H1 (cell line): Measurements from ENCODE around the gene HINT1. TPM values are rescaled to one million over a fixed set of nuclear protein-coding genes. Genes with fewer than 3 reads are reported as not detected.

Experiments used
- GTF2F1 ChIP-seq: IDR thresholded peaks from 2 replicates; pipeline ENCODE4 v1.6.1; 2012; ENCODE audit warnings: low read depth, low read length, improper control_type of control experiment, borderline replicate concordance
- JUND ChIP-seq: IDR thresholded peaks from 2 replicates; pipeline ENCODE4 v1.6.1; 2011; ENCODE audit warnings: mild to moderate bottlenecking, improper control_type of control experiment, low read length
- KDM1A ChIP-seq: fragments of 200-600, 300-600 bp; sonication (generic); IDR thresholded peaks from 2 replicates; pipeline ENCODE4 v1.7.1; 2016; ENCODE audit warnings: mild to moderate bottlenecking, low read length, borderline replicate concordance
- NANOG ChIP-seq: IDR thresholded peaks from 2 replicates; pipeline ENCODE4 v1.6.1; 2011; ENCODE audit warnings: low read length, low read depth, mild to moderate bottlenecking, inconsistent platforms; ENCODE audit not compliant: insufficient read depth, poor library complexity, severe bottlenecking
- POLR2A ChIP-seq, 2 experiments: IDR thresholded peaks; 1 replicate in 1 of 2; 2 replicates in 1 of 2; pipeline ENCODE4 v1.6.1; 2011; ENCODE audit warnings: low read depth in 2 of 2, low read length in 2 of 2, mild to moderate bottlenecking in 2 of 2; ENCODE audit errors: control extremely low read depth in 1 of 2
- RAD21 ChIP-seq, 2 experiments: IDR thresholded peaks in 1 of 2; conservative IDR thresholded peaks in 1 of 2; 2 replicates each; pipeline ENCODE4 v1.6.1; 2011; ENCODE audit warnings: low read depth in 2 of 2, low read length in 2 of 2, improper control_type of control experiment in 1 of 2, inconsistent platforms in 1 of 2, mild to moderate bottlenecking in 1 of 2, moderate library complexity in 1 of 2
- RFX5 ChIP-seq: IDR thresholded peaks from 2 replicates; pipeline ENCODE4 v1.6.1; 2011; ENCODE audit warnings: low read depth, low read length, improper control_type of control experiment, borderline replicate concordance
- SIRT6 ChIP-seq: IDR thresholded peaks from one replicate; pipeline ENCODE4 v1.7.1; 2012; ENCODE audit warnings: low read length, inconsistent platforms
- SP1 ChIP-seq: IDR thresholded peaks from 2 replicates; pipeline ENCODE4 v1.6.1; 2011; ENCODE audit warnings: low read depth, low read length
- SP2 ChIP-seq: IDR thresholded peaks from 2 replicates; pipeline ENCODE4 v1.6.1; 2012; ENCODE audit warnings: mild to moderate bottlenecking, low read length, inconsistent platforms
- TAF1 ChIP-seq: IDR thresholded peaks from 2 replicates; pipeline ENCODE4 v1.6.1; 2011; ENCODE audit warnings: mild to moderate bottlenecking, low read depth, low read length
- polyA plus RNA-seq, 7 experiments: library from polyadenylated mRNA; depleted of rRNA in 3 of 7; stranded (reverse) in 5 of 7; unstranded in 2 of 7; fragments of >200 nt in 5 of 7; fragments of 200-250 nt in 2 of 7; gene quantifications; 1 replicate in 5 of 7; 2 replicates in 1 of 7; 4 replicates in 1 of 7; pipeline versions ENCODE4 v1.2.1 to v1.2.3, GENCODE V29; 2011 to 2013; ENCODE audit warnings: missing spikeins in 2 of 7, mixed read lengths in 2 of 7
- total RNA-seq: library from RNA; stranded (reverse); fragmentation: NEBNext Ultra II Directional; extraction: Animal tissue kit (Norgen Biotek cat#: 25700); gene quantifications from 2 replicates; pipeline ENCODE4 v1.2.1, GENCODE V29; 2021
- TF ChIP-seq, protein P1 (sequence below): fragments of 300-600 bp; sonication (generic); IDR thresholded peaks from 2 replicates; pipeline ENCODE4 v1.7.1; 2012; ENCODE audit warnings: low read length, moderate library complexity, mild to moderate bottlenecking, inconsistent platforms; ENCODE audit not compliant: insufficient replicate concordance
- TF ChIP-seq, protein P2 (sequence below): IDR thresholded peaks from 2 replicates; pipeline ENCODE4 v1.6.1; 2012; ENCODE audit warnings: inconsistent platforms

Gene HINT1
- total and polyA plus RNA-seq, 2 of the 8 experiments (the other 6 are each of a cell fraction or from before 2014, with no cell fraction given): 230 to 479 TPM

DNA sequence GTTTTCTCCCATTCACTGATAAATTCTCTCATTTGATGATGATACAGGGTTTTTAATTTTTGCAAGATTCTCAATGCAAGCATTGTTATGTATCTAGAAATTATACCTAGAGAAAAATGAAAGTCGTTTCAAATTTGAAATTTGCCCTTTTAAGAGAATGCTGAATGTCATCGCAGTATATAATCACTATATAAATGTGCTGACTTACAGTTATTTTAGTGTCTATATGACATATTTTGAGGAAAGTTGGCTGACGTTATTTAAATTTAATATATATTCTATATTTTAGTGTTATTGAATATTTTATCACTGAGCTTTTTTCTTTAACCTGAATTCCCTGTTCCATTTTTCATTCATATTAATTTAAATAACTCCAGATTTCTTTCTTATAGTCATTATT is 35.5 kb upstream of the HINT1 start (continued):
- TF ChIP-seq, protein P1, sequence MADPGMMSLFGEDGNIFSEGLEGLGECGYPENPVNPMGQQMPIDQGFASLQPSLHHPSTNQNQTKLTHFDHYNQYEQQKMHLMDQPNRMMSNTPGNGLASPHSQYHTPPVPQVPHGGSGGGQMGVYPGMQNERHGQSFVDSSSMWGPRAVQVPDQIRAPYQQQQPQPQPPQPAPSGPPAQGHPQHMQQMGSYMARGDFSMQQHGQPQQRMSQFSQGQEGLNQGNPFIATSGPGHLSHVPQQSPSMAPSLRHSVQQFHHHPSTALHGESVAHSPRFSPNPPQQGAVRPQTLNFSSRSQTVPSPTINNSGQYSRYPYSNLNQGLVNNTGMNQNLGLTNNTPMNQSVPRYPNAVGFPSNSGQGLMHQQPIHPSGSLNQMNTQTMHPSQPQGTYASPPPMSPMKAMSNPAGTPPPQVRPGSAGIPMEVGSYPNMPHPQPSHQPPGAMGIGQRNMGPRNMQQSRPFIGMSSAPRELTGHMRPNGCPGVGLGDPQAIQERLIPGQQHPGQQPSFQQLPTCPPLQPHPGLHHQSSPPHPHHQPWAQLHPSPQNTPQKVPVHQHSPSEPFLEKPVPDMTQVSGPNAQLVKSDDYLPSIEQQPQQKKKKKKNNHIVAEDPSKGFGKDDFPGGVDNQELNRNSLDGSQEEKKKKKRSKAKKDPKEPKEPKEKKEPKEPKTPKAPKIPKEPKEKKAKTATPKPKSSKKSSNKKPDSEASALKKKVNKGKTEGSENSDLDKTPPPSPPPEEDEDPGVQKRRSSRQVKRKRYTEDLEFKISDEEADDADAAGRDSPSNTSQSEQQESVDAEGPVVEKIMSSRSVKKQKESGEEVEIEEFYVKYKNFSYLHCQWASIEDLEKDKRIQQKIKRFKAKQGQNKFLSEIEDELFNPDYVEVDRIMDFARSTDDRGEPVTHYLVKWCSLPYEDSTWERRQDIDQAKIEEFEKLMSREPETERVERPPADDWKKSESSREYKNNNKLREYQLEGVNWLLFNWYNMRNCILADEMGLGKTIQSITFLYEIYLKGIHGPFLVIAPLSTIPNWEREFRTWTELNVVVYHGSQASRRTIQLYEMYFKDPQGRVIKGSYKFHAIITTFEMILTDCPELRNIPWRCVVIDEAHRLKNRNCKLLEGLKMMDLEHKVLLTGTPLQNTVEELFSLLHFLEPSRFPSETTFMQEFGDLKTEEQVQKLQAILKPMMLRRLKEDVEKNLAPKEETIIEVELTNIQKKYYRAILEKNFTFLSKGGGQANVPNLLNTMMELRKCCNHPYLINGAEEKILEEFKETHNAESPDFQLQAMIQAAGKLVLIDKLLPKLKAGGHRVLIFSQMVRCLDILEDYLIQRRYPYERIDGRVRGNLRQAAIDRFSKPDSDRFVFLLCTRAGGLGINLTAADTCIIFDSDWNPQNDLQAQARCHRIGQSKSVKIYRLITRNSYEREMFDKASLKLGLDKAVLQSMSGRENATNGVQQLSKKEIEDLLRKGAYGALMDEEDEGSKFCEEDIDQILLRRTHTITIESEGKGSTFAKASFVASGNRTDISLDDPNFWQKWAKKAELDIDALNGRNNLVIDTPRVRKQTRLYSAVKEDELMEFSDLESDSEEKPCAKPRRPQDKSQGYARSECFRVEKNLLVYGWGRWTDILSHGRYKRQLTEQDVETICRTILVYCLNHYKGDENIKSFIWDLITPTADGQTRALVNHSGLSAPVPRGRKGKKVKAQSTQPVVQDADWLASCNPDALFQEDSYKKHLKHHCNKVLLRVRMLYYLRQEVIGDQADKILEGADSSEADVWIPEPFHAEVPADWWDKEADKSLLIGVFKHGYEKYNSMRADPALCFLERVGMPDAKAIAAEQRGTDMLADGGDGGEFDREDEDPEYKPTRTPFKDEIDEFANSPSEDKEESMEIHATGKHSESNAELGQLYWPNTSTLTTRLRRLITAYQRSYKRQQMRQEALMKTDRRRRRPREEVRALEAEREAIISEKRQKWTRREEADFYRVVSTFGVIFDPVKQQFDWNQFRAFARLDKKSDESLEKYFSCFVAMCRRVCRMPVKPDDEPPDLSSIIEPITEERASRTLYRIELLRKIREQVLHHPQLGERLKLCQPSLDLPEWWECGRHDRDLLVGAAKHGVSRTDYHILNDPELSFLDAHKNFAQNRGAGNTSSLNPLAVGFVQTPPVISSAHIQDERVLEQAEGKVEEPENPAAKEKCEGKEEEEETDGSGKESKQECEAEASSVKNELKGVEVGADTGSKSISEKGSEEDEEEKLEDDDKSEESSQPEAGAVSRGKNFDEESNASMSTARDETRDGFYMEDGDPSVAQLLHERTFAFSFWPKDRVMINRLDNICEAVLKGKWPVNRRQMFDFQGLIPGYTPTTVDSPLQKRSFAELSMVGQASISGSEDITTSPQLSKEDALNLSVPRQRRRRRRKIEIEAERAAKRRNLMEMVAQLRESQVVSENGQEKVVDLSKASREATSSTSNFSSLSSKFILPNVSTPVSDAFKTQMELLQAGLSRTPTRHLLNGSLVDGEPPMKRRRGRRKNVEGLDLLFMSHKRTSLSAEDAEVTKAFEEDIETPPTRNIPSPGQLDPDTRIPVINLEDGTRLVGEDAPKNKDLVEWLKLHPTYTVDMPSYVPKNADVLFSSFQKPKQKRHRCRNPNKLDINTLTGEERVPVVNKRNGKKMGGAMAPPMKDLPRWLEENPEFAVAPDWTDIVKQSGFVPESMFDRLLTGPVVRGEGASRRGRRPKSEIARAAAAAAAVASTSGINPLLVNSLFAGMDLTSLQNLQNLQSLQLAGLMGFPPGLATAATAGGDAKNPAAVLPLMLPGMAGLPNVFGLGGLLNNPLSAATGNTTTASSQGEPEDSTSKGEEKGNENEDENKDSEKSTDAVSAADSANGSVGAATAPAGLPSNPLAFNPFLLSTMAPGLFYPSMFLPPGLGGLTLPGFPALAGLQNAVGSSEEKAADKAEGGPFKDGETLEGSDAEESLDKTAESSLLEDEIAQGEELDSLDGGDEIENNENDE: no peak
- TF ChIP-seq, protein P2, sequence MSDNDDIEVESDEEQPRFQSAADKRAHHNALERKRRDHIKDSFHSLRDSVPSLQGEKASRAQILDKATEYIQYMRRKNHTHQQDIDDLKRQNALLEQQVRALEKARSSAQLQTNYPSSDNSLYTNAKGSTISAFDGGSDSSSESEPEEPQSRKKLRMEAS: no peak
- TF ChIP-seq NANOG (no peak), RAD21 (IDR thresholded peaks at IDR 0.05 in 1 of 2, conservative IDR thresholded peaks at IDR 0.05 in 1 of 2; ENCODE audit: low read depth in 2 of 2, low read length in 2 of 2) (no peak), SP2 (no peak), SP1 (no peak), SIRT6 (no peak), JUND (no peak), GTF2F1 (no peak), TAF1 (no peak), POLR2A (IDR thresholded peaks at IDR 0.05; ENCODE audit: control extremely low read depth in 1 of 2, low read depth in 2 of 2, low read length in 2 of 2) (no peak), KDM1A (no peak), RFX5 (no peak)
